GM23338 (cell line): ENCODE data around the gene GRAMD2B. TPM values are rescaled to one million over a fixed set of nuclear protein-coding genes. Genes with fewer than 3 reads are reported as not detected.

ENCODE experiments used
- ATAC-seq: fragments of 200-7000 bp; cut with Tn5 transposase; 3 replicates; pipeline ENCODE4 v1.9.1; 2020
- DNase-seq: peaks from one replicate; pipeline ENCODE4 v3.0.0-alpha.2; 2015; ENCODE audit warnings: low spot score
- H2AFZ ChIP-seq: fragments of 200-600 bp; sonication (generic); 2 replicates; pipeline ENCODE4 v1.8.0; 2016; ENCODE audit warnings: antibody characterized with exemption, mild to moderate bottlenecking, moderate library complexity
- H3F3A ChIP-seq: fragments of 200-600 bp; sonication (generic); replicated peaks from 2 replicates; pipeline ENCODE4 v1.8.0; 2017; ENCODE audit warnings: antibody characterized with exemption, mixed run types, low read depth
- H3K27ac ChIP-seq: fragments of 200-600 bp; sonication (generic); 2 replicates; pipeline ENCODE4 v1.6.1; 2016; ENCODE audit warnings: low read depth
- H3K27me3 ChIP-seq: fragments of 200-600 bp; sonication (generic); 2 replicates; pipeline ENCODE4 v1.8.0; 2016; ENCODE audit warnings: mild to moderate bottlenecking, mixed run types, moderate library complexity; ENCODE audit not compliant: insufficient read depth
- H3K36me3 ChIP-seq: fragments of 200-600 bp; sonication (generic); 2 replicates; pipeline ENCODE4 v1.8.0; 2016; ENCODE audit warnings: mild to moderate bottlenecking; ENCODE audit not compliant: insufficient read depth
- H3K4me1 ChIP-seq: fragments of 200-600 bp; sonication (generic); 2 replicates; pipeline ENCODE4 v1.8.0; 2016; ENCODE audit warnings: mild to moderate bottlenecking, moderate library complexity; ENCODE audit not compliant: insufficient read depth
- H3K4me2 ChIP-seq: fragments of 200-600 bp; sonication (generic); 2 replicates; pipeline ENCODE4 v1.7.1; 2017; ENCODE audit warnings: mixed run types
- H3K4me3 ChIP-seq: fragments of 200-600 bp; sonication (generic); 2 replicates; pipeline ENCODE4 v1.6.1; 2016; ENCODE audit warnings: mixed run types
- H3K79me2 ChIP-seq: fragments of 200-600 bp; sonication (generic); replicated peaks from 2 replicates; pipeline ENCODE4 v1.8.0; 2017; ENCODE audit warnings: mild to moderate bottlenecking; ENCODE audit not compliant: insufficient read depth
- H3K9me2 ChIP-seq: fragments of 200-600 bp; sonication (generic); 2 replicates; pipeline ENCODE4 v1.8.0; 2017; ENCODE audit not compliant: insufficient read depth
- H4K20me1 ChIP-seq: fragments of 200-600 bp; sonication (generic); replicated peaks from 2 replicates; pipeline ENCODE4 v1.8.0; 2017; ENCODE audit warnings: mild to moderate bottlenecking; ENCODE audit not compliant: insufficient read depth
- H3K27ac Mint-ChIP-seq: 2 replicates; pipeline ENCODE4 v1.8.0; 2020; ENCODE audit warnings: inconsistent platforms, mild to moderate bottlenecking, moderate library complexity, mixed read lengths
- H3K27me3 Mint-ChIP-seq: 3 replicates; pipeline ENCODE4 v1.8.0; 2022; ENCODE audit warnings: low read depth, mild to moderate bottlenecking, moderate library complexity, mixed read lengths, inconsistent platforms; ENCODE audit not compliant: insufficient read depth, poor library complexity
- H3K36me3 Mint-ChIP-seq: 3 replicates; pipeline ENCODE4 v1.8.0; 2021; ENCODE audit warnings: low read depth, mild to moderate bottlenecking, inconsistent platforms, moderate library complexity, mixed read lengths
- H3K4me1 Mint-ChIP-seq: 3 replicates; pipeline ENCODE4 v1.8.0; 2020; ENCODE audit warnings: mild to moderate bottlenecking, inconsistent platforms, mixed read lengths
- H3K4me3 Mint-ChIP-seq: 3 replicates; pipeline ENCODE4 v1.8.0; 2021; ENCODE audit warnings: moderate library complexity, mild to moderate bottlenecking, inconsistent platforms, mixed read lengths
- H3K9me3 Mint-ChIP-seq: 3 replicates; pipeline ENCODE4 v1.8.0; 2020; ENCODE audit warnings: moderate library complexity, mild to moderate bottlenecking, inconsistent platforms, mixed read lengths
- CREB1 ChIP-seq: fragments of 250-450 bp; sonication (Bioruptor Pico); IDR thresholded peaks from 2 replicates; pipeline ENCODE4 v1.5.0; 2020; ENCODE audit warnings: low read depth, mild to moderate bottlenecking, moderate library complexity
- CTCF ChIP-seq, 2 experiments: fragments of 200-600 bp in 1 of 2; sonication (generic) in 1 of 2; conservative IDR thresholded peaks; 2 replicates each; pipeline versions ENCODE4 v1.5.1 to v1.6.1; 2016 to 2017; ENCODE audit warnings: antibody characterized with exemption in 2 of 2, low read depth in 2 of 2, mild to moderate bottlenecking in 2 of 2, moderate library complexity in 1 of 2
- EZH2 ChIP-seq: fragments of 200-600 bp; sonication (generic); IDR thresholded peaks from one replicate; pipeline ENCODE4 v1.8.0; 2017; ENCODE audit warnings: antibody characterized with exemption, mild to moderate bottlenecking, low read depth; ENCODE audit not compliant: unreplicated experiment
- EZH2phosphoT487 ChIP-seq: fragments of 200-600 bp; sonication (generic); IDR thresholded peaks from one replicate; pipeline ENCODE4 v1.8.1; 2018; ENCODE audit warnings: antibody characterized with exemption; ENCODE audit not compliant: unreplicated experiment
- JUNB ChIP-seq: IDR thresholded peaks from one replicate; pipeline ENCODE4 v1.6.1; 2016; ENCODE audit warnings: antibody characterized with exemption; ENCODE audit not compliant: unreplicated experiment
- NANOG ChIP-seq: IDR thresholded peaks from 2 replicates; pipeline ENCODE4 v1.6.1; 2016; ENCODE audit warnings: antibody characterized with exemption, borderline replicate concordance
- POLR2AphosphoS5 ChIP-seq: IDR thresholded peaks from 2 replicates; pipeline ENCODE4 v1.6.1; 2016; ENCODE audit warnings: antibody characterized with exemption, low read depth
- STAT1 ChIP-seq: IDR thresholded peaks from one replicate; pipeline ENCODE4 v1.6.1; 2016; ENCODE audit warnings: antibody characterized with exemption; ENCODE audit not compliant: unreplicated experiment
- ZNF114 ChIP-seq: fragments of 250-450 bp; sonication (Bioruptor Pico); IDR thresholded peaks from 2 replicates; pipeline ENCODE4 v1.5.0; 2020; ENCODE audit warnings: mild to moderate bottlenecking, moderate library complexity
- ZNF331 ChIP-seq: fragments of 250-450 bp; sonication (Bioruptor Pico); IDR thresholded peaks from 2 replicates; pipeline ENCODE4 v1.5.0; 2020; ENCODE audit warnings: low read depth, mild to moderate bottlenecking, moderate library complexity
- ZNF462 ChIP-seq: fragments of 250-450 bp; sonication (Bioruptor Pico); IDR thresholded peaks from 2 replicates; pipeline ENCODE4 v1.5.0; 2020; ENCODE audit warnings: mild to moderate bottlenecking, moderate library complexity
- polyA plus RNA-seq: library from polyadenylated mRNA; unstranded; fragments of >200 nt; fragmentation: Nextera tagmentation; extraction: Ambion mirVana; gene quantifications from 2 replicates; pipeline ENCODE4 v1.2.1, GENCODE V29; 2016
- total RNA-seq: library from RNA; depleted of rRNA; stranded (reverse); fragments of >200 nt; shearing (Covaris generic); gene quantifications from 2 replicates; pipeline ENCODE4 v1.2.3, GENCODE V29; 2014
- TF ChIP-seq, protein P1 (sequence below): IDR thresholded peaks from one replicate; pipeline ENCODE4 v1.6.1; 2018; ENCODE audit warnings: antibody characterized with exemption; ENCODE audit not compliant: unreplicated experiment
- TF ChIP-seq, protein P2 (sequence below): IDR thresholded peaks from 2 replicates; pipeline ENCODE4 v1.6.1; 2016; ENCODE audit warnings: antibody characterized with exemption

The GRAMD2B gene
- total and polyA plus RNA-seq, 2 experiments from 2014 or later = 9.7 to 16.9 TPM

- Histone ChIP-seq H3K4me1 (no peaks in the 10 kb centered on the region), H3K4me3 (no peak overlapping the region), H3K79me2 (no peaks in the 10 kb centered on the region), H3K4me2 (no peak overlapping the region), H3F3A (no peaks in the 10 kb centered on the region), H3K27ac (no peak overlapping the region), H3K9me2 (peaks cover 23% of the 10 kb centered on the region), H3K36me3 (no peaks in the 10 kb centered on the region), H3K27me3 (no peaks in the 10 kb centered on the region), H2AFZ (no peak overlapping the region), H4K20me1 (no peaks in the 10 kb centered on the region)
- Mint-ChIP-seq H3K36me3 (no peaks in the 10 kb centered on the region), H3K9me3 (no peaks in the 10 kb centered on the region), H3K27ac (no peak overlapping the region), H3K4me1 (peaks cover 5% of the 10 kb centered on the region; the same call in 2 of the 3 replicates), H3K27me3 (peaks cover 5% of the 10 kb centered on the region), H3K4me3 (no peak overlapping the region)
- DNase-seq (no peak), ATAC-seq (no peak)
- TF ChIP-seq ZNF331 (CRISPR knock-in tag) = no peak
- no peak for TF ChIP-seq ZNF114 (CRISPR knock-in tag)
- no peak for TF ChIP-seq CREB1 (CRISPR knock-in tag)
- TF ChIP-seq STAT1 = no peak
- TF ChIP-seq EZH2 = no peak
- no peak for TF ChIP-seq NANOG
- no peak for TF ChIP-seq POLR2AphosphoS5
- TF ChIP-seq, protein P1, sequence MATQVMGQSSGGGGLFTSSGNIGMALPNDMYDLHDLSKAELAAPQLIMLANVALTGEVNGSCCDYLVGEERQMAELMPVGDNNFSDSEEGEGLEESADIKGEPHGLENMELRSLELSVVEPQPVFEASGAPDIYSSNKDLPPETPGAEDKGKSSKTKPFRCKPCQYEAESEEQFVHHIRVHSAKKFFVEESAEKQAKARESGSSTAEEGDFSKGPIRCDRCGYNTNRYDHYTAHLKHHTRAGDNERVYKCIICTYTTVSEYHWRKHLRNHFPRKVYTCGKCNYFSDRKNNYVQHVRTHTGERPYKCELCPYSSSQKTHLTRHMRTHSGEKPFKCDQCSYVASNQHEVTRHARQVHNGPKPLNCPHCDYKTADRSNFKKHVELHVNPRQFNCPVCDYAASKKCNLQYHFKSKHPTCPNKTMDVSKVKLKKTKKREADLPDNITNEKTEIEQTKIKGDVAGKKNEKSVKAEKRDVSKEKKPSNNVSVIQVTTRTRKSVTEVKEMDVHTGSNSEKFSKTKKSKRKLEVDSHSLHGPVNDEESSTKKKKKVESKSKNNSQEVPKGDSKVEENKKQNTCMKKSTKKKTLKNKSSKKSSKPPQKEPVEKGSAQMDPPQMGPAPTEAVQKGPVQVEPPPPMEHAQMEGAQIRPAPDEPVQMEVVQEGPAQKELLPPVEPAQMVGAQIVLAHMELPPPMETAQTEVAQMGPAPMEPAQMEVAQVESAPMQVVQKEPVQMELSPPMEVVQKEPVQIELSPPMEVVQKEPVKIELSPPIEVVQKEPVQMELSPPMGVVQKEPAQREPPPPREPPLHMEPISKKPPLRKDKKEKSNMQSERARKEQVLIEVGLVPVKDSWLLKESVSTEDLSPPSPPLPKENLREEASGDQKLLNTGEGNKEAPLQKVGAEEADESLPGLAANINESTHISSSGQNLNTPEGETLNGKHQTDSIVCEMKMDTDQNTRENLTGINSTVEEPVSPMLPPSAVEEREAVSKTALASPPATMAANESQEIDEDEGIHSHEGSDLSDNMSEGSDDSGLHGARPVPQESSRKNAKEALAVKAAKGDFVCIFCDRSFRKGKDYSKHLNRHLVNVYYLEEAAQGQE = no peak
- no peak for TF ChIP-seq CTCF (conservative IDR thresholded peaks at IDR 0.05; ENCODE audit: low read depth in 2 of 2)
- TF ChIP-seq, protein P2, sequence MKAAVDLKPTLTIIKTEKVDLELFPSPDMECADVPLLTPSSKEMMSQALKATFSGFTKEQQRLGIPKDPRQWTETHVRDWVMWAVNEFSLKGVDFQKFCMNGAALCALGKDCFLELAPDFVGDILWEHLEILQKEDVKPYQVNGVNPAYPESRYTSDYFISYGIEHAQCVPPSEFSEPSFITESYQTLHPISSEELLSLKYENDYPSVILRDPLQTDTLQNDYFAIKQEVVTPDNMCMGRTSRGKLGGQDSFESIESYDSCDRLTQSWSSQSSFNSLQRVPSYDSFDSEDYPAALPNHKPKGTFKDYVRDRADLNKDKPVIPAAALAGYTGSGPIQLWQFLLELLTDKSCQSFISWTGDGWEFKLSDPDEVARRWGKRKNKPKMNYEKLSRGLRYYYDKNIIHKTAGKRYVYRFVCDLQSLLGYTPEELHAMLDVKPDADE = no peak
- no peak for TF ChIP-seq ZNF462 (CRISPR knock-in tag)
- TF ChIP-seq JUNB = no peak
- TF ChIP-seq EZH2phosphoT487 = no peak
Measured at GRCh38 chr5:126509339-126509738, 86.1 kb downstream of the GRAMD2B start.
